GM19099 (cell line): ENCODE results near the gene RNF213.

Experiments used
- POLR2A ChIP-seq: IDR thresholded peaks from 3 replicates; pipeline ENCODE4 v1.6.1; 2011; ENCODE audit warnings: low read depth; ENCODE audit not compliant: insufficient read length; ENCODE audit errors: extremely low read depth

RNF213 gene

DNA sequence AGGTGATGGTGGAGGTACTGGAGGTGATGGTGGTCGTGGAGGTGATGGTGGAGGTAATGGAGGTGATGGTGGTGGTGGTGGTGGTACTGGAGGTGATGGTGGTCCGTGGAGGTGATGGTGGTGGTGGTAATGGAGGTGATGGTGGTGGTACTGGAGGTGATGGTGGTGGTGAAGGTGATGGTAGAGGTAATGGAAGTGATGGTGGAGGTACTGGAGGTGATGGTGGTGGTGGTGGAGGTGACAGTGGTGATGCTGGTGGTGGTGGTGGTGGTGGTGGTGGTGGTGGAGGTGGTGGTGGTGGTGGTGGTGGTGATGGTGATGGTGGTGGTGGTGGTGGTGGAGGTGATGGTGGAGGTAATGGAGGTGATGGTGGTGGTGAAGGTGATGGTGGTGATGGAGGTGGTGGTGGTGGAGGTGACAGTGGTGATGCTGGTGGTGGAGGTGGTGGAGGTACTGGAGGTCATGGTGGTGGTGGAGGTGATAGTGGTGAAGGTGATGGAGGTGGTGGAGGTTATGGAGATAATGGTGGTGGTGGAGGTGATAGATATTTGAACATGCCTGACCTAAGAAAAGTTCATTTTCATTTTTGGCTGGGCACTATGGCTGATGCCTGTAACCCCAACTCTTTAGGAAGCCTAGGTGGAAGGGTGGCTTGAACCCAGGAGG is 55.0 kb downstream of the RNF213 start:
- no peak for TF ChIP-seq POLR2A

DNA sequence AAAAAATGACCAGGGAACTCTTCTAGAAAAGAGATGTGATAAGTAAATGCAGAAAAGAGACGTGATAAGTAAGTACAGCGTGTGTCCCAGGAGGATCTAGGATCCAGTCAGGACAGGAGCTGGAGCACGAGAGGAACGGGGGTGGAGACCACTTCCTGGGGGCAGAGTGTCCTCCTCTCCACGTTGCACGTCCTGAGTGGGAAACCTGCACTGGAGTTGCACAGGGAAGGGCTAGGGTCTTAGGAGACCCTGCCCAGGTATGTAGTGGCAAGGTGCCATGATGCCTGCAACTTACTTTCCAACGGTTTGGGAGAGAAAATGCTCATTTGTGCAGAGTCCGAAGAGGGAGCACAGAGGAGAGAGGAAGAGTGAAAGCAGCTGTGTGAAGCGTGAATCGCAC is 55.8 kb downstream of the RNF213 start:
- TF ChIP-seq POLR2A, result no peak

DNA sequence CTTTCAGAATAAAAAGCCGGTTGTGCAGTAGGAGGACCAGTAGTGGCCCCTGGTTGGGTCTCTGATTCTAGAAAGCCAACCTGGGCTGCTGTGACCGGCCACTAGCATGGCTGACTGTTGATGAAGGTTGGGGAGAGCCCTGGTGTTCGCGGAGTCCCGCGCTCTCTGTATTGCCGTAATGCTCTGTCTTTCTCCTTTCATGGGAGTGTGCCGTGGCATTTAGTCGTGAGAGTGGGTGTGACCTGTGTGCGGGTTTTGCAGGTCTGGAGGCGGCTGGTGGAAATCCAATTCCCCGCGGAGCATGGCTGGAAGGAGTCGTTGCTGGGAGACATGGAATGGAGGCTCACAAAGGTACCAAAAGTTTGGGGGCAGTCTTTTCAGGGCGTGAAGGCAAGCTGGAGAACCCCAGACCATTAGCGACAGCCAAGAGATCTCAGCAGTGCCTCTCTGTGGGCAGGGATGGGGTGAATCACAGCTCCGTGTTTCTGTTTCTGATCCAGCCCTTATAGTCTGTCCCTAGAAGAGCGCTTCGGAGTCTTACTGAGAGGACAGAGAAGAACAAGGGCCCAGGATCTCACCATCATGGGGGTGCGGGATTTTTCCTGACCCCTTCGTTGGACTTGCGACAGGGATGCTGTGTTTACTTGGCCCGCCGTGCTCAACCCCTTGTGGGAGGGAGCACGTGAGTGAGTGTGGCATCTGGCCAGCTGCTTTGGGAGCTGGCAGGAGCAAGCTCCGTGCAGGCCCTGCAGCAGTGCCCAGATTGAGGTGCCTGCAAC is 56.5 kb downstream of the RNF213 start:
- no peak for TF ChIP-seq POLR2A

DNA sequence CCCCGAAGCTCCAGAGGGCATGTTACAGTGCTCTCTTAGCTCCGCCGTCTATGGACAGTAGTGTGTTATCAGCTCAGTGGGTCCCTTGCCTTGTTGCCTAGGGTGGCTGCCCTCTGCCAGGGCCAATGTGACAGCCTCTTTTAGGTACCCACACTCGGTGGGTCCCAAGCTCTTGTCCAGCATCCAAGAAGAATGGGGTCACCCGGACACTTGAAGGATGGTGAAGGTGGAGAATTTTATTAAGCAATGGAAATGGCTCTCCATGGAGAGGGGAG is 57.0 kb downstream of the RNF213 start:
- TF ChIP-seq POLR2A, result no peak

DNA sequence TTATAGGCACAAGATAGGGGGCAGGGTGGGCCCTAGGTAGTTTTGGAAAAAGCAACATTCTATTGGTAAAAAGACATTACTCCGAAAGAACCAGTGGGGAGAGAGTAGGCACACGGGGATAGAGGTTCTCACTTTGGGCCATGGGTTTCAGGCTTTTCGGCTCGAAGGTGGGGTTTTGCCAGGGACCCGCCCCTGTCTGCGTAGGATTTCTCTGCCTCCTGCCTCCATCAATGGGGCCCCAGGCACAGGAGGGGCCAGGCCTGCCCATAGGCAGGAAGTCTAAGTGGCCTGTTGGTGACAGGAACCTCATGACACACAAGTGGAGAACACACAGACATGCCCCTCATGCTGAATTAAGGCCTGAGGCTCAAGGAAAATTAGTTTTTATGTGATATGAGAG is 57.5 kb downstream of the RNF213 start:
- TF ChIP-seq POLR2A, result no peak

DNA sequence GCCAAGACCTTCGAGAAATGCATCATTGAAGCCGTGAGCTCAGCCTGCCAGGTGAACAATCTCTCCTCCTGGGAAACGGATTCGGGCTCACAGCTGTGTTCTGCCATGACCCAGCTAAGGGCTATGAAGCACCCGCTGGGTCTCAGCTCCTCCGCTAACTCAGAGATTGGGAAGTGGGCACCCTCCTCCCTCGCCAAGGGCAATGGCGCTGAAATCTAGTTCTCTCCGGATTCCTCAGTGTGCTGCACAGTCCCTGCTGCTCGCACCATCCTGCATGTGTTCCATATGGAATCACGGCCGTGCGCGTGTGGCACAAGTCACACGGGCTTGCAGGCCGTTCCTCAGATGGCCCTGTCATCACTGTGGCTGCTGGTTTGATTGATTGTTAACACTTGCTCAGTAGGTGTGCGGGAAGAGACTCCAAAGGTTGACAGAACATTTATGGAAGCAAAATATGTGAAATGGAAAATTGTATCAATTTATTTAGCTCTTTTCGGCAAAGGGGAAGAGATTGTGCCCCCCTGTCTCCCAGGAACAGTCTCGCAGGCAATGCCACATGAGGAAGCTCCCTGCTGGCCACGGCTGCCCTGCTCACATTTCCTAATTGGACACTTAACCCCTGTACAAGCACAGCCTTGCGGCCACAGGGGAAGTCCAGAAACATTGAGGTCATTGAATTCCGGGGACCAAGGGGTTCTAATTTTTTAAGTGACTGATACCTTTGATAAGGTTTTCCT is 58.8 kb downstream of the RNF213 start:
- no peak for TF ChIP-seq POLR2A

DNA sequence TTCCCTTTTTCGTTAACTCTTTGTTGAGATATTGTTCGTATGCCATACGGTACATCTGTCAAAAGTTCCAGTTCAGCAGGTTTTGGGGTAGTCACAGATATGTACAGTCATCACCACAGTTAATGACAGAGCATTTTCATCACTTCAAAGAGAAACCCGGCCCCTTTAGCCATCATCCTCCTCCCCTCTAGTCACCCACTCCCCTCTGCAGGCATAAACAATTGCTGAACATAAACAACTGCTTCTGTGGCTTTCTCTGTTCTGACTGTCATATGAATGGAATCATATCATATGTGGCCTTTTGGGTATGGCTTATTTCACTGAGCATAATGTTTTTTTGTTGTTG is 59.3 kb downstream of the RNF213 start:
- no peak for TF ChIP-seq POLR2A

DNA sequence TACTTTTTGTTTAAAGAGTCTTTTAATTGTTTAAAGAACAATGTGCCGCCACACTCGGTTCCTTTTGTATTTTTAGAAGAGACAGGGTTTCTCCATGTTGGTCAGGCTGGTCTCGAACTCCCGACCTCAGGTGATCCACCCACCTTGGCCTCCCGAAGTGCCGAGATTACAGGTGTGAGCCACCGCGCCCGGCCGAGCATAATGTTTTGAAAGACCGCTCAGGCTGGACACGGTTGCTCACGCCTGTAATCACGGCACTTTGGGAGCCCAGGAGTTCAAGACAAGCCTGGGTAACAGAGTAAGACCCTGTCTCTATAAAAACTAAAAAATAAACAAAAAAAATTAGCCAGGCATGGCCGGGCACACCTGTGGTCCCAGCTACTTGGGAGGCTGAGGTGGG is 59.8 kb downstream of the RNF213 start:
- no peak for TF ChIP-seq POLR2A

DNA sequence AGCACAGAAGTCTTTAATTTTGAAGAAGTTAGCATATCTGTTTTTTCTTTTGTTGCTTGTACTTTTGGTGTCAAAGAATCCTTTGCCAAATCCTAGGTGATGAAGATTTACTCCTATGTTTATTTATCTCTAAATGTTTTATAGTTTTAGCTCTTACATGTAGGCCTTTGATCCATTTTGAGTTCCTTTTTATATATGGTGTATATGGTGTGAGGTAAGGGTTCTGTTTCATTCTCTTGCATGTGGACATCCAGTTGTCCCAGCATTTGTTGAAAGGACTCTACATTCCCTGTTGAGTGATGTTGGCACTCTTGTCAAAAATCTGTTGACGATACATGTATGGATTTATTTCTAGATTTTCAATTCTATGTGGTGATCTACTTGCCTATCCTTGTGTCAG is 62.2 kb downstream of the RNF213 start:
- TF ChIP-seq POLR2A, result no peak

DNA sequence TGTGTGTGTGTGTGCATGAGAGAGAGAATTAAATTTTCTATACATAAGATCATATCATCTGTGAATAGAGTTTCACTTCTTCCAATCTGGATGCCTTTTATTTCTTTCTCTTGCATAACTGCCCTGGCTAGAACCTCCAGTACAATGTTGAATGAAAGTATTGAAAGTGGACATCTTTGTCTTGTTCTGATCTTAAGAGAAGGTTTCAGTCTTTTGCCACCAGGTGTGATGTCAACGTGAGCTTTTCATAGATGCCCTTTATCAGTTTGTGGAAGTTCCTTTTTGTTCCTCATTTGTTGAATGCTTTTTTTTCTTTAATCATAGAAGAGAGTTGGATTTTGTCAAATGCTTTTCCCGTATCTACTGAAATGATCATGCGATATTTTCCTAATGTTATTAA is 63.3 kb downstream of the RNF213 start:
- TF ChIP-seq POLR2A, result no peak

DNA sequence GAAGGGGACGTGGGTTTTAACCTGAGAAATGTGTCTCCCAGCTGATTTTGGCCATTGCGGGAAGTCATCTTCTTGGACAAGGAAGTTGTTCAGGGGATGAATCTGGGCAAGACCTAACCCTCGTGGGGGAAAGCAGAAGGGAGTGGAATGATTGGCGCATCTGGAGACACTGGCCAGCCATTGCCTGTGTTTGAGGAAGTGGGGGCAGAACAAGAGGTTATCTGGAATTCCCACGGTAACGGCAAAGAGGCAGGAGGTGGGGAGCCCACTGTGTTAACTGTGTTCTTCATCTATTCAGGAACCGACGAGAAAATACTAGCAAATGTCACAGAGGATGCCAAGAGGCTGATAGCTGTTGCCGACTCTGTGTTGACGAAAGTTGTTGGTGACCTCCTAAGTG is 66.9 kb downstream of the RNF213 start:
- no peak for TF ChIP-seq POLR2A

DNA sequence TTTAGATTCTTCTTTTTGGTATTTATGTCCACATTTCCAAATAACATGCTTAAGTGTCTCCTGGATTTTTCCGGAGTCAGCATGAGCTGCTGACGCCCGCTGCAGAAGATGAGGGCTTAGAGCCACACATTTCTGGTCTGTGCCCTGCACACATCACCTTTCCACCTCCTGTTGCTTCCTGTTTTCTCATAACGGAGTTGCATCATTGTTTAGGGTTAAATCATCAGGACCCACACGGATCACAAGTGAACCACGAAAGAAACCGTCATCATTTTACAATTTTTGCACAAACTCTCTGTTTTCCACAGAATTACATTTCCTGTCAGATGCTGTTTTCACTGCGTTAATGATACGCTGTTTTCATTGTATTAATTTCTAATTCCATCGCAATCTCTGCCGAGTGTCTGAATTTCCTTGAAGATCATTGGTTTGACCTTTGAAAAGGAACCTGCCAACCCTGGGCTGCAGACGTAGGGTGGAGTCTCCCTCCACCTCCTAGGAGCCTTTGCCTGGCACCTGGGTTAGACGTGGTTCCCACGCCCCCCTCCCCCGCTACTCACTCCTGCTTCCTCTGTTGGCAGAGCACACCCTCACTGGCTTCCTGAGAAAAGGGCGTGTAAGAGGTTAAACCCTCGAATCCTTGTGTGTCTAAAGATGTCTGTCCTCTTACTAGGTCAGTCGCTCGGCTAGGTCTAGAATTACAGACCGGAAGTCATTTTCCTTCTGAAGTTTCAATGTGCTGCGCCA is 68.2 kb downstream of the RNF213 start:
- TF ChIP-seq POLR2A, result no peak

DNA sequence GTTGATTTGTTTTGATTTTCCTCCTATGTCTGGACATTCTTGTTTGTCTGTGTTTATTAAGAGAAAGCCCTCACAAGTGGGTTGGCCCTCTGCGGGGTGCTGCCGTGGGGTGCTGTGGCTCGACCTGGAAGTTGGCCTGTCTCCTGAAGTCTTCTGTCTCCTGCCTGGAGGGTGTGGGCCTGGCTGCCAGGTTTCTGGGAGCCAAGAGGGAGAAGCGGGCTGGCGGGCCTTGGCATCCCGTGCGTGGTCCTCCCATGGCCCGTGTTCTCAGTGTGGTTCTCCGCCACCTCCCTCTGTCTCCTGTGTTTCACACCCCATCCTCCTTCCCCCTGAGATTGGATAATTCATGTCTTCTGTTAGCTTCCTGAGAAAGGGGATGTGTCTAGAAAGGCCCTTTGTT is 69.6 kb downstream of the RNF213 start:
- TF ChIP-seq POLR2A, result no peak

DNA sequence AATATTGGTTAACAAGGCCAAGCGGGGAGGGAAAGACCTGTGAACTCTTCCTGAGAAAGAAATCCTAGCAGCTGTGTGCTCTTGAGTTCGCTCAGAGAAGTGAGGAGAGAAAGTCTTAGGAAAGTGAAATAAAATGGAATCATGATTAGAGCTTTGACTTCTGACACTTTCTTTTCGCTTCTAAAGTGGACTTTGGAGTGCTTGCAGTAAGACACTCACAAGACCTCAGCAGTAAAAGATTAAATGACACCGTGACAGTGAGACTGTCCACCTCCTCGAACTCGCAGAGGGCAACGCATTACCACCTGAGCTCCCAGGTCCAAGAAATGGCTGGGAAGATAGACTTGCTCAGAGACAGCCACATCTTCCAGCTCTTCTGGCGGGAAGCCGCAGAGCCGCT is 71.2 kb downstream of the RNF213 start:
- TF ChIP-seq POLR2A, result no peak

DNA sequence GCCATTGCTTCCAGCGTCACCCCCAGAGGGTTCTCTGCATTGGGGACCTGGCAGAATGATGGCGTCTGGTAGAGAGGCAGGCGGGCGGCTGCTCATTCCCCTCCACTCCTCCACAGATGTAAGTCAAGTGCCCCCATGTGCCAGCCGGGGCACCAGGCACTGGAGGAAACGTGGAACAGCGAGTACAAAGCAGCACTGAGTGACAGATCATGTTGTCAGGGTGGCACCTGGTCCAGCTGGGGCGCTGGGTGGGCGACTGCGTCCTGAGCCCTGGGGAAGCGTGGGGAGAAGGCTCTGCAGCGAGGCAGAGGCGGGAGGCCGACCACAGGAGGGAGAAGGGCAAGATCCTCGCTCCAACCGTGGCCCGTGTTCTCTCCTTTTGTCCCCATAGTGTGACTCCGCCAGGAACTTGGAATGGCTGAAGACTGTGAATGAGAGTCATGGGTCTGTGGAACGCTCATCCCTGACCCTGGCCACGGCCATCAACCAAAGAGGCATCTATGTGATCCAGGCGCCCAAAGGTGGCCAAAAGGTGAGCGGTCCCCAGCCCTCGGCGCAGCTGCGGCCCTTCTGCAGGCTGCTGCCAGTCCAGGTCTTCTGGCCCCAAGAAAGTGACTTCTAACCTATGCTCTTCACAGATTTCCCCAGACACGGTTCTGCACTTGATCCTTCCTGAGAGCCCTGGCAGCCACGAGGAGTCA is 76.7 kb downstream of the RNF213 start:
- TF ChIP-seq POLR2A, result no peak
